WTC11 (cell line): ENCODE results near the gene TNC. TPM values are rescaled to one million over a fixed set of nuclear protein-coding genes. Genes with fewer than 3 reads are reported as not detected.

Experiments used
- ATAC-seq: fragments of 200-7000 bp; cut with Tn5 transposase; 2 replicates; pipeline ENCODE4 v1.10.0; 2021; ENCODE audit warnings: mild to moderate bottlenecking, moderate library complexity
- CTCF ChIA-PET: fragments of 300-600 bp; sonication (Branson Sonifier 250); formaldehyde crosslinking; loops from one replicate; lab custom pipeline; 2021; ENCODE audit warnings: antibody characterized with exemption; lab: Charles Lee
- POLR2A ChIA-PET: fragments of 350-600 bp; sonication (Branson Sonifier 250); formaldehyde crosslinking; loops from one replicate; lab custom pipeline; 2021; ENCODE audit warnings: antibody characterized with exemption; lab: Charles Lee
- DNase-seq: peaks from one replicate; pipeline ENCODE4 v3.0.0; 2021; ENCODE audit warnings: low spot score
- H3K27ac Mint-ChIP-seq: 2 replicates; pipeline ENCODE4 v1.8.0; 2021; ENCODE audit warnings: mixed read lengths
- H3K27me3 Mint-ChIP-seq: 2 replicates; pipeline ENCODE4 v1.8.0; 2021; ENCODE audit warnings: low read depth, mild to moderate bottlenecking, moderate library complexity, mixed read lengths
- H3K36me3 Mint-ChIP-seq: 2 replicates; pipeline ENCODE4 v1.8.0; 2021; ENCODE audit warnings: mixed read lengths
- H3K4me1 Mint-ChIP-seq: 2 replicates; pipeline ENCODE4 v1.8.0; 2022; ENCODE audit warnings: mixed read lengths
- H3K4me3 Mint-ChIP-seq: 2 replicates; pipeline ENCODE4 v1.8.0; 2021; ENCODE audit warnings: mild to moderate bottlenecking, moderate library complexity, mixed read lengths
- H3K9me3 Mint-ChIP-seq: 2 replicates; pipeline ENCODE4 v1.8.0; 2021; ENCODE audit warnings: mixed read lengths
- CREB1 ChIP-seq: sonication (generic); formaldehyde crosslinking; IDR thresholded peaks from 2 replicates; pipeline ENCODE4 v1.8.0; 2023; ENCODE audit warnings: mild to moderate bottlenecking, missing genetic modification reagents
- ESRRA ChIP-seq: sonication (generic); formaldehyde crosslinking; IDR thresholded peaks from 2 replicates; pipeline ENCODE4 v1.8.1; 2022; ENCODE audit warnings: mild to moderate bottlenecking, missing genetic modification reagents, borderline replicate concordance
- ETV6 ChIP-seq: sonication (generic); formaldehyde crosslinking; IDR thresholded peaks from 2 replicates; pipeline ENCODE4 v1.8.1; 2022; ENCODE audit warnings: mild to moderate bottlenecking, missing genetic modification reagents
- GRHL2 ChIP-seq: fragments of 250-450 bp; sonication (Bioruptor Pico); IDR thresholded peaks from 2 replicates; pipeline ENCODE4 v1.8.0; 2022; ENCODE audit warnings: mild to moderate bottlenecking, moderate library complexity; ENCODE audit not compliant: insufficient replicate concordance, severe bottlenecking
- IRF2 ChIP-seq: sonication (generic); formaldehyde crosslinking; IDR thresholded peaks from 2 replicates; pipeline ENCODE4 v1.8.0; 2022; ENCODE audit warnings: low read depth, missing genetic modification reagents, borderline replicate concordance
- MXD4 ChIP-seq: fragments of 250-450 bp; sonication (Bioruptor Pico); IDR thresholded peaks from 2 replicates; pipeline ENCODE4 v1.8.0; 2021; ENCODE audit warnings: mild to moderate bottlenecking, moderate library complexity, borderline replicate concordance
- NFE2L1 ChIP-seq: sonication (generic); formaldehyde crosslinking; IDR thresholded peaks from 2 replicates; pipeline ENCODE4 v1.8.1; 2023; ENCODE audit warnings: missing genetic modification reagents
- NR2C2 ChIP-seq: sonication (generic); formaldehyde crosslinking; IDR thresholded peaks from 2 replicates; pipeline ENCODE4 v1.8.0; 2022; ENCODE audit warnings: mild to moderate bottlenecking, missing genetic modification reagents
- OVOL2 ChIP-seq: fragments of 250-450 bp; sonication (Bioruptor Pico); IDR thresholded peaks from 2 replicates; pipeline ENCODE4 v1.9.0; 2021; ENCODE audit warnings: mild to moderate bottlenecking, borderline replicate concordance
- PRRX2 ChIP-seq: fragments of 250-450 bp; sonication (Bioruptor Pico); IDR thresholded peaks from 2 replicates; pipeline ENCODE4 v1.8.0; 2021; ENCODE audit warnings: mild to moderate bottlenecking
- RELA ChIP-seq: sonication (generic); formaldehyde crosslinking; IDR thresholded peaks from 2 replicates; pipeline ENCODE4 v1.8.1; 2022; ENCODE audit warnings: missing genetic modification reagents, mild to moderate bottlenecking, borderline replicate concordance
- SMAD3 ChIP-seq: sonication (generic); formaldehyde crosslinking; IDR thresholded peaks from 2 replicates; pipeline ENCODE4 v1.8.0; 2022; ENCODE audit warnings: missing genetic modification reagents, mild to moderate bottlenecking, borderline replicate concordance
- SOX15 ChIP-seq: fragments of 250-450 bp; sonication (Bioruptor Pico); IDR thresholded peaks from 2 replicates; pipeline ENCODE4 v1.9.0; 2021; ENCODE audit warnings: mild to moderate bottlenecking
- TCF7 ChIP-seq: sonication (generic); formaldehyde crosslinking; IDR thresholded peaks from 2 replicates; pipeline ENCODE4 v1.8.0; 2022; ENCODE audit warnings: mild to moderate bottlenecking, low read depth, missing genetic modification reagents, moderate library complexity
- ZNF219 ChIP-seq: sonication (generic); formaldehyde crosslinking; IDR thresholded peaks from 2 replicates; pipeline ENCODE4 v1.8.0; 2023; ENCODE audit warnings: missing genetic modification reagents, mild to moderate bottlenecking, borderline replicate concordance
- ZNF263 ChIP-seq: sonication (generic); formaldehyde crosslinking; IDR thresholded peaks from 2 replicates; pipeline ENCODE4 v1.8.1; 2022; ENCODE audit warnings: low read depth, mild to moderate bottlenecking, moderate library complexity, missing genetic modification reagents
- ZNF317 ChIP-seq: sonication (generic); formaldehyde crosslinking; IDR thresholded peaks from 2 replicates; pipeline ENCODE4 v1.8.1; 2023; ENCODE audit warnings: low read depth, mild to moderate bottlenecking, moderate library complexity, missing genetic modification reagents, borderline replicate concordance
- ZNF671 ChIP-seq: fragments of 250-450 bp; sonication (Bioruptor Pico); IDR thresholded peaks from 2 replicates; pipeline ENCODE4 v1.8.0; 2021; ENCODE audit warnings: mild to moderate bottlenecking
- total RNA-seq: library from RNA; stranded (reverse); gene quantifications from 3 replicates; pipeline ENCODE4 v1.2.3, GENCODE V29; 2021
- TF ChIP-seq, protein P1 (sequence below): fragments of 250-450 bp; sonication (Bioruptor Pico); IDR thresholded peaks from 2 replicates; pipeline ENCODE4 v2.1.2; 2022; ENCODE audit warnings: mild to moderate bottlenecking, moderate library complexity
- TF ChIP-seq, protein P2 (sequence below): sonication (generic); formaldehyde crosslinking; IDR thresholded peaks from 2 replicates; pipeline ENCODE4 v1.8.1; 2023; ENCODE audit warnings: mild to moderate bottlenecking, missing genetic modification reagents, moderate library complexity
- TF ChIP-seq, protein P3 (sequence below): fragments of 250-450 bp; sonication (Bioruptor Pico); conservative IDR thresholded peaks from 2 replicates; pipeline ENCODE4 v1.9.0; 2021; ENCODE audit warnings: mild to moderate bottlenecking
- TF ChIP-seq, protein P4 (sequence below): sonication (generic); formaldehyde crosslinking; IDR thresholded peaks from 2 replicates; pipeline ENCODE4 v1.8.0; 2022; ENCODE audit warnings: missing genetic modification reagents
- TF ChIP-seq, protein P5 (sequence below): fragments of 250-450 bp; sonication (Bioruptor Pico); IDR thresholded peaks from 2 replicates; pipeline ENCODE4 v1.9.0; 2021; ENCODE audit warnings: mild to moderate bottlenecking, borderline replicate concordance

TNC gene
- total RNA-seq, 1 experiment from 2014 or later: 4.5 TPM

DNA sequence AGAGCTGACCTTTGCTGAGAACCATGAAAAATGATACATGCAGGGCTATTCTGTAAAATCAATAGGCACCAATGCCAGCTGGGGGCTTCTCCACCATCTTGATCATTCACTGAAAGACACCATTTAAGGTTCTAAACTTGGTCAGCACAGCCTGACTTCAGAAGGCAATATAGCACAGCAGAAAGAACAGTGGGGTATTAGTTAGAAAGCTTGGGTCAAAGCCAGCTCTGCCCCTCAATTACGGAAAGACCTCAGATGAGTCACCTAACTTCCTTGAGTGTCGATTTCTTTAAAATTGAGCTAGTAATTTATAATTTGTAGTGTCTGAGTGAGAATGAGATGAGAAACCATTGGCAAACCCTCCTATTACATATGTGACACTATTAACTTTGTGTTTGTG is 3.4 kb downstream of the TNC start (continued):
- TF ChIP-seq, protein P1, sequence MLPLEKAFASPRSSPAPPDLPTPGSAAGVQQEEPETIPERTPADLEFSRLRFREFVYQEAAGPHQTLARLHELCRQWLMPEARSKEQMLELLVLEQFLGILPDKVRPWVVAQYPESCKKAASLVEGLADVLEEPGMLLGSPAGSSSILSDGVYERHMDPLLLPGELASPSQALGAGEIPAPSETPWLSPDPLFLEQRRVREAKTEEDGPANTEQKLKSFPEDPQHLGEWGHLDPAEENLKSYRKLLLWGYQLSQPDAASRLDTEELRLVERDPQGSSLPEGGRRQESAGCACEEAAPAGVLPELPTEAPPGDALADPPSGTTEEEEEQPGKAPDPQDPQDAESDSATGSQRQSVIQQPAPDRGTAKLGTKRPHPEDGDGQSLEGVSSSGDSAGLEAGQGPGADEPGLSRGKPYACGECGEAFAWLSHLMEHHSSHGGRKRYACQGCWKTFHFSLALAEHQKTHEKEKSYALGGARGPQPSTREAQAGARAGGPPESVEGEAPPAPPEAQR (CRISPR knock-in tag): no peak
- TF ChIP-seq CREB1 (CRISPR knock-in tag) (no peak), IRF2 (CRISPR knock-in tag) (no peak), ESRRA (CRISPR knock-in tag) (no peak)
- TF ChIP-seq, all 79 proteins: peak for 0

DNA sequence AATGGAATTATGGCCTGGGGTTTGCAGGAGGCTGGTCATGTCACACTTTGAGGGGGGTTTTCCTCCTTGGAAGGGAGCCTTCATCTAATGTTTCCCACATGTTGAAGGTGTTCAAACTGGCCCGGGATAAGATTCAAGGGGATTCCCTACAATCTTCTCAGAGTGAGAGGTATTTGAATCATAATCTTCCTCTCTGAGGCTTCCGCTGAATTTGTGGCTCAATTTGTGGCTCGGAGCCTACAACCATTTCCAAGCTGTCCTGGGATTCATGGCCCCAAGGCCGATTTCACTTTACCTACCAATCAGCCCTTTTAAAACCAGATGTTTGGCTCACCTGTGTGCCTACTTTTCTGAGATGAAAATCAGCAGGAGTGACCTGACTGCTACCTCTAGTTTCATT is 3.9 kb downstream of the TNC start:
- CTCF ChIA-PET: no interaction called here

DNA sequence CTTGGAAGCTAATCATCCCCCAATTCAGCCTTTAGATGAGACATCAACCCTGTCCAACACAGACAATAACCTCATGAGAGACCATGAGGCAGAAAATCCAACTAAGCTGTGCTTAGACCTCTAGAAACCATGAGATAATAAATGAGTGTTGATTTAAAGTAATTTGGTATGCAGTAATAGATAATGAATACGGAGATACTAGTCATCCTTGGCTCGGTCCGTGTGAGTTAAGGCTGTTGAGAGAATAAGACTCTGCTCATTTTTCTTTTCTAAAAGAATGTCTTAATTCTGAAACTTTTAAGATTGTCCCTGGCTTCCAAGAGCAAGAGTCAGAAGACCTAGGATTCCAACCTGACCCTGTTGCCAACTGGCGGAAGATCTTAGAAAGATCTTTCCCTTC is 6.1 kb downstream of the TNC start:
- POLR2A ChIA-PET: no interaction called here
- CTCF ChIA-PET: no interaction called here
- no peak overlapping the region for H3K27ac Mint-ChIP-seq
- no peaks in the 10 kb centered on the region for H3K36me3 Mint-ChIP-seq
- H3K27me3 Mint-ChIP-seq: peaks cover 42% of the 10 kb centered on the region
- DNase-seq: no peak
- no peak overlapping the region for H3K4me3 Mint-ChIP-seq
- no peak for ATAC-seq
- H3K9me3 Mint-ChIP-seq: peaks cover 11% of the 10 kb centered on the region
- peaks cover 23% of the 10 kb centered on the region for H3K4me1 Mint-ChIP-seq
- TF ChIP-seq, protein P2, sequence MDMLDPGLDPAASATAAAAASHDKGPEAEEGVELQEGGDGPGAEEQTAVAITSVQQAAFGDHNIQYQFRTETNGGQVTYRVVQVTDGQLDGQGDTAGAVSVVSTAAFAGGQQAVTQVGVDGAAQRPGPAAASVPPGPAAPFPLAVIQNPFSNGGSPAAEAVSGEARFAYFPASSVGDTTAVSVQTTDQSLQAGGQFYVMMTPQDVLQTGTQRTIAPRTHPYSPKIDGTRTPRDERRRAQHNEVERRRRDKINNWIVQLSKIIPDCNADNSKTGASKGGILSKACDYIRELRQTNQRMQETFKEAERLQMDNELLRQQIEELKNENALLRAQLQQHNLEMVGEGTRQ (CRISPR knock-in tag): no peak
- no peak for TF ChIP-seq MXD4
- TF ChIP-seq ZNF263: no peak
- TF ChIP-seq, protein P3, sequence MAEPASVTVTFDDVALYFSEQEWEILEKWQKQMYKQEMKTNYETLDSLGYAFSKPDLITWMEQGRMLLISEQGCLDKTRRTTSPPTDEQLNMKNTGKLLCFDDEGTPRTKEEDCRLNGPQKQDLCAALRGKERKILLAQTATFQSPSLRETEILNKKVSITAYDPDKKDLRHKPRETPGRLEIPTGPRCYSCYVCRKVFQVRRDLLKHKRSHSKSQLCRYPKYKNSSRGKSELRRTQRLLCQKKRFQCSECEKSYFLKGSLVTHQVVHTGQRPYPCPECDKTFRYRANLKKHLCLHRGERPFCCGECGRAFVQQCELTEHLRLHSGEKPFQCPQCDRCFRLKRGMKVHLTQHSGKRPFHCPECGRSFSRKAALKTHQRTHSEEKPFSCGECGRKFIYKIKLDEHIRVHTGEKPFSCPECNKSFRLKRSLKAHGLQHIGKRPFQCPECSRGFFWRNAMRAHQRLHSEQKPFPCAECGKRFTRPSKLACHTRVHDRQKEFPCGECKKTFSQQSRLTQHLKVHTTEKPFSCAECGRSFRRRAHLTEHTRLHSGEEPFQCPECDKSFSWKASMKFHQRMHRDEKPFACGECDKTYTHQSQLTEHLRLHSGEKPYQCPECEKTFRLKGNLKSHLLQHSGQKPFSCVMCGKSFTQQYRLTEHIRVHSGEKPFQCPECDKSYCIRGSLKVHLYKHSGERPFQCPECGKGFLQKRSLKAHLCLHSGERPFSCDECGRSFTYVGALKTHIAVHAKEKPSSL (CRISPR knock-in tag): no peak
- TF ChIP-seq GRHL2: no peak
- TF ChIP-seq TCF7: no peak
- no peak for TF ChIP-seq SOX15 (CRISPR knock-in tag)
- TF ChIP-seq ZNF317 (CRISPR knock-in tag): no peak
- TF ChIP-seq, protein P4, sequence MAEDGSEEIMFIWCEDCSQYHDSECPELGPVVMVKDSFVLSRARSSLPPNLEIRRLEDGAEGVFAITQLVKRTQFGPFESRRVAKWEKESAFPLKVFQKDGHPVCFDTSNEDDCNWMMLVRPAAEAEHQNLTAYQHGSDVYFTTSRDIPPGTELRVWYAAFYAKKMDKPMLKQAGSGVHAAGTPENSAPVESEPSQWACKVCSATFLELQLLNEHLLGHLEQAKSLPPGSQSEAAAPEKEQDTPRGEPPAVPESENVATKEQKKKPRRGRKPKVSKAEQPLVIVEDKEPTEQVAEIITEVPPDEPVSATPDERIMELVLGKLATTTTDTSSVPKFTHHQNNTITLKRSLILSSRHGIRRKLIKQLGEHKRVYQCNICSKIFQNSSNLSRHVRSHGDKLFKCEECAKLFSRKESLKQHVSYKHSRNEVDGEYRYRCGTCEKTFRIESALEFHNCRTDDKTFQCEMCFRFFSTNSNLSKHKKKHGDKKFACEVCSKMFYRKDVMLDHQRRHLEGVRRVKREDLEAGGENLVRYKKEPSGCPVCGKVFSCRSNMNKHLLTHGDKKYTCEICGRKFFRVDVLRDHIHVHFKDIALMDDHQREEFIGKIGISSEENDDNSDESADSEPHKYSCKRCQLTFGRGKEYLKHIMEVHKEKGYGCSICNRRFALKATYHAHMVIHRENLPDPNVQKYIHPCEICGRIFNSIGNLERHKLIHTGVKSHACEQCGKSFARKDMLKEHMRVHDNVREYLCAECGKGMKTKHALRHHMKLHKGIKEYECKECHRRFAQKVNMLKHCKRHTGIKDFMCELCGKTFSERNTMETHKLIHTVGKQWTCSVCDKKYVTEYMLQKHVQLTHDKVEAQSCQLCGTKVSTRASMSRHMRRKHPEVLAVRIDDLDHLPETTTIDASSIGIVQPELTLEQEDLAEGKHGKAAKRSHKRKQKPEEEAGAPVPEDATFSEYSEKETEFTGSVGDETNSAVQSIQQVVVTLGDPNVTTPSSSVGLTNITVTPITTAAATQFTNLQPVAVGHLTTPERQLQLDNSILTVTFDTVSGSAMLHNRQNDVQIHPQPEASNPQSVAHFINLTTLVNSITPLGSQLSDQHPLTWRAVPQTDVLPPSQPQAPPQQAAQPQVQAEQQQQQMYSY: no peak
- no peak for TF ChIP-seq ZNF671 (CRISPR knock-in tag)
- TF ChIP-seq RELA (CRISPR knock-in tag): no peak
- TF ChIP-seq ETV6 (CRISPR knock-in tag): no peak

More for the DNA sequence above, 3.9 kb downstream of the TNC start:
- DNase-seq (no peak), ATAC-seq (no peak)
- H3K27ac Mint-ChIP-seq: no peak overlapping the region
- peaks cover 31% of the 10 kb centered on the region for H3K4me1 Mint-ChIP-seq
- peaks cover 62% of the 10 kb centered on the region for H3K27me3 Mint-ChIP-seq
- TF ChIP-seq PRRX2 (CRISPR knock-in tag) (no peak), RELA (CRISPR knock-in tag) (no peak), ZNF219 (CRISPR knock-in tag) (no peak), NR2C2 (CRISPR knock-in tag) (no peak), TCF7 (no peak), NFE2L1 (CRISPR knock-in tag) (no peak), OVOL2 (CRISPR knock-in tag) (no peak), ESRRA (CRISPR knock-in tag) (no peak), SMAD3 (CRISPR knock-in tag) (no peak)
- TF ChIP-seq, protein P5, sequence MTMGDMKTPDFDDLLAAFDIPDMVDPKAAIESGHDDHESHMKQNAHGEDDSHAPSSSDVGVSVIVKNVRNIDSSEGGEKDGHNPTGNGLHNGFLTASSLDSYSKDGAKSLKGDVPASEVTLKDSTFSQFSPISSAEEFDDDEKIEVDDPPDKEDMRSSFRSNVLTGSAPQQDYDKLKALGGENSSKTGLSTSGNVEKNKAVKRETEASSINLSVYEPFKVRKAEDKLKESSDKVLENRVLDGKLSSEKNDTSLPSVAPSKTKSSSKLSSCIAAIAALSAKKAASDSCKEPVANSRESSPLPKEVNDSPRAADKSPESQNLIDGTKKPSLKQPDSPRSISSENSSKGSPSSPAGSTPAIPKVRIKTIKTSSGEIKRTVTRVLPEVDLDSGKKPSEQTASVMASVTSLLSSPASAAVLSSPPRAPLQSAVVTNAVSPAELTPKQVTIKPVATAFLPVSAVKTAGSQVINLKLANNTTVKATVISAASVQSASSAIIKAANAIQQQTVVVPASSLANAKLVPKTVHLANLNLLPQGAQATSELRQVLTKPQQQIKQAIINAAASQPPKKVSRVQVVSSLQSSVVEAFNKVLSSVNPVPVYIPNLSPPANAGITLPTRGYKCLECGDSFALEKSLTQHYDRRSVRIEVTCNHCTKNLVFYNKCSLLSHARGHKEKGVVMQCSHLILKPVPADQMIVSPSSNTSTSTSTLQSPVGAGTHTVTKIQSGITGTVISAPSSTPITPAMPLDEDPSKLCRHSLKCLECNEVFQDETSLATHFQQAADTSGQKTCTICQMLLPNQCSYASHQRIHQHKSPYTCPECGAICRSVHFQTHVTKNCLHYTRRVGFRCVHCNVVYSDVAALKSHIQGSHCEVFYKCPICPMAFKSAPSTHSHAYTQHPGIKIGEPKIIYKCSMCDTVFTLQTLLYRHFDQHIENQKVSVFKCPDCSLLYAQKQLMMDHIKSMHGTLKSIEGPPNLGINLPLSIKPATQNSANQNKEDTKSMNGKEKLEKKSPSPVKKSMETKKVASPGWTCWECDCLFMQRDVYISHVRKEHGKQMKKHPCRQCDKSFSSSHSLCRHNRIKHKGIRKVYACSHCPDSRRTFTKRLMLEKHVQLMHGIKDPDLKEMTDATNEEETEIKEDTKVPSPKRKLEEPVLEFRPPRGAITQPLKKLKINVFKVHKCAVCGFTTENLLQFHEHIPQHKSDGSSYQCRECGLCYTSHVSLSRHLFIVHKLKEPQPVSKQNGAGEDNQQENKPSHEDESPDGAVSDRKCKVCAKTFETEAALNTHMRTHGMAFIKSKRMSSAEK (CRISPR knock-in tag): no peak
- H3K36me3 Mint-ChIP-seq: no peaks in the 10 kb centered on the region
- no peak overlapping the region for H3K4me3 Mint-ChIP-seq
- POLR2A ChIA-PET: no interaction called here
- peaks cover 6% of the 10 kb centered on the region; the same call in 1 of the 2 replicates for H3K9me3 Mint-ChIP-seq
